ENCODE results near the gene PARD3.

DNA sequence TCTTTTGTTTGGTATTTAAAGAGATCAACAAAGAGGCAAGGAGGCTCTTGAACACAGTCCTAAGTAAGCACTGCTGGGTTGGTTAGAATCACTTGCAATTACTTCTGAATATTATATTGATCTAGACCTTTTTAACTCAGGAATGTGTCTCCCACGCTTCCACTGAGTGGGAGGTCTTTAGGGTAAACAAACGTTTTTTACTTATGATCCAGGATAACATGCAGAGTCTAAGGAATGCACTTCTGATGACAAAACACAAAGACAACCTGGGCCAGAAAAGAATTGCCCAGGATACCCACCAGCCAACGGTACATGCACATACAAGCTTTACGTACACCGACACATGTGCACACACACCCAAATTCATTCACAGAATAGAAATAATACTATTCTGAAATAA, 626.9 kb downstream of the PARD3 start:
- TF ChIP-seq, protein P1, sequence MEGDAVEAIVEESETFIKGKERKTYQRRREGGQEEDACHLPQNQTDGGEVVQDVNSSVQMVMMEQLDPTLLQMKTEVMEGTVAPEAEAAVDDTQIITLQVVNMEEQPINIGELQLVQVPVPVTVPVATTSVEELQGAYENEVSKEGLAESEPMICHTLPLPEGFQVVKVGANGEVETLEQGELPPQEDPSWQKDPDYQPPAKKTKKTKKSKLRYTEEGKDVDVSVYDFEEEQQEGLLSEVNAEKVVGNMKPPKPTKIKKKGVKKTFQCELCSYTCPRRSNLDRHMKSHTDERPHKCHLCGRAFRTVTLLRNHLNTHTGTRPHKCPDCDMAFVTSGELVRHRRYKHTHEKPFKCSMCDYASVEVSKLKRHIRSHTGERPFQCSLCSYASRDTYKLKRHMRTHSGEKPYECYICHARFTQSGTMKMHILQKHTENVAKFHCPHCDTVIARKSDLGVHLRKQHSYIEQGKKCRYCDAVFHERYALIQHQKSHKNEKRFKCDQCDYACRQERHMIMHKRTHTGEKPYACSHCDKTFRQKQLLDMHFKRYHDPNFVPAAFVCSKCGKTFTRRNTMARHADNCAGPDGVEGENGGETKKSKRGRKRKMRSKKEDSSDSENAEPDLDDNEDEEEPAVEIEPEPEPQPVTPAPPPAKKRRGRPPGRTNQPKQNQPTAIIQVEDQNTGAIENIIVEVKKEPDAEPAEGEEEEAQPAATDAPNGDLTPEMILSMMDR (IDR thresholded peaks at IDR 0.05), result no peak
- TF ChIP-seq POLR2A (IDR thresholded peaks at IDR 0.05), result no peak

Data from Peyer's patch (tissue), 4 donors.